HEK293 (cell line): ENCODE results near the gene TRDMT1.

Source experiments
- KLF17 ChIP-seq: fragments of 450-650 bp; formaldehyde crosslinking; IDR thresholded peaks from 2 replicates; pipeline ENCODE4 v1.5.1; 2016; ENCODE audit warnings: missing biosample characterization, missing genetic modification characterization
- MEIS1 ChIP-seq: sonication (generic); formaldehyde crosslinking; IDR thresholded peaks from 2 replicates; pipeline ENCODE4 v1.8.1; 2022; ENCODE audit warnings: missing genetic modification reagents, mild to moderate bottlenecking, borderline replicate concordance
- MYNN ChIP-seq: fragments of 450-650 bp; formaldehyde crosslinking; IDR thresholded peaks from 2 replicates; pipeline ENCODE4 v1.5.1; 2016; ENCODE audit warnings: missing biosample characterization, missing genetic modification characterization, borderline replicate concordance
- OSR2 ChIP-seq: fragments of 450-650 bp; formaldehyde crosslinking; IDR thresholded peaks from 2 replicates; pipeline ENCODE4 v1.5.1; 2016; ENCODE audit warnings: missing biosample characterization, missing genetic modification characterization
- SALL2 ChIP-seq: fragments of 450-650 bp; formaldehyde crosslinking; IDR thresholded peaks from 2 replicates; pipeline ENCODE4 v1.5.0; 2017; ENCODE audit warnings: missing biosample characterization, mild to moderate bottlenecking, missing genetic modification characterization, borderline replicate concordance
- SP7 ChIP-seq: fragments of 450-650 bp; formaldehyde crosslinking; IDR thresholded peaks from 2 replicates; pipeline ENCODE4 v1.5.1; 2016; ENCODE audit warnings: missing biosample characterization, missing genetic modification characterization
- ZBTB21 ChIP-seq: fragments of 450-650 bp; formaldehyde crosslinking; IDR thresholded peaks from 2 replicates; pipeline ENCODE4 v1.5.1; 2017; ENCODE audit warnings: missing biosample characterization, missing genetic modification characterization
- ZFP41 ChIP-seq: fragments of 450-650 bp; formaldehyde crosslinking; IDR thresholded peaks from 2 replicates; pipeline ENCODE4 v1.5.1; 2016; ENCODE audit warnings: missing biosample characterization, missing genetic modification characterization, borderline replicate concordance
- ZNF138 ChIP-seq: fragments of 450-650 bp; formaldehyde crosslinking; IDR thresholded peaks from 2 replicates; pipeline ENCODE4 v1.5.1; 2016; ENCODE audit warnings: missing biosample characterization, missing genetic modification characterization, borderline replicate concordance
- ZNF155 ChIP-seq: fragments of 450-650 bp; formaldehyde crosslinking; IDR thresholded peaks from 2 replicates; pipeline ENCODE4 v1.5.1; 2016; ENCODE audit warnings: missing biosample characterization, missing genetic modification characterization
- ZNF19 ChIP-seq: fragments of 450-650 bp; formaldehyde crosslinking; IDR thresholded peaks from 2 replicates; pipeline ENCODE4; 2016; ENCODE audit warnings: missing biosample characterization, missing genetic modification characterization, low read depth
- ZNF214 ChIP-seq: fragments of 450-650 bp; formaldehyde crosslinking; IDR thresholded peaks from 2 replicates; pipeline ENCODE4 v1.5.1; 2017; ENCODE audit warnings: missing biosample characterization, mild to moderate bottlenecking, missing genetic modification characterization, borderline replicate concordance
- ZNF350 ChIP-seq: fragments of 450-650 bp; formaldehyde crosslinking; IDR thresholded peaks from 2 replicates; pipeline ENCODE4 v1.5.0; 2017; ENCODE audit warnings: missing biosample characterization, mild to moderate bottlenecking, missing genetic modification characterization
- ZNF354C ChIP-seq: fragments of 450-650 bp; formaldehyde crosslinking; IDR thresholded peaks from 2 replicates; pipeline ENCODE4 v1.5.1; 2016; ENCODE audit warnings: missing biosample characterization, missing genetic modification characterization, low read depth, borderline replicate concordance
- ZNF398 ChIP-seq: fragments of 450-650 bp; formaldehyde crosslinking; IDR thresholded peaks from 2 replicates; pipeline ENCODE4 v1.5.1; 2017; ENCODE audit warnings: missing biosample characterization, missing genetic modification characterization
- ZNF404 ChIP-seq: fragments of 450-650 bp; formaldehyde crosslinking; IDR thresholded peaks from 2 replicates; pipeline ENCODE4 v1.5.1; 2017; ENCODE audit warnings: missing biosample characterization, missing genetic modification characterization
- ZNF433 ChIP-seq: fragments of 450-650 bp; formaldehyde crosslinking; IDR thresholded peaks from 2 replicates; pipeline ENCODE4 v1.5.1; 2016; ENCODE audit warnings: missing biosample characterization, missing genetic modification characterization, low read depth
- ZNF473 ChIP-seq: fragments of 450-650 bp; formaldehyde crosslinking; IDR thresholded peaks from 2 replicates; pipeline ENCODE4 v1.5.1; 2017; ENCODE audit warnings: missing biosample characterization, missing genetic modification characterization
- ZNF510 ChIP-seq: fragments of 450-650 bp; formaldehyde crosslinking; IDR thresholded peaks from 2 replicates; pipeline ENCODE4 v1.5.1; 2018; ENCODE audit warnings: mild to moderate bottlenecking, missing genetic modification characterization, missing biosample characterization; ENCODE audit not compliant: insufficient replicate concordance
- ZNF521 ChIP-seq: fragments of 450-650 bp; formaldehyde crosslinking; IDR thresholded peaks from 2 replicates; pipeline ENCODE4 v1.5.1; 2017; ENCODE audit warnings: missing biosample characterization, mild to moderate bottlenecking, missing genetic modification characterization
- ZNF529 ChIP-seq: fragments of 450-650 bp; formaldehyde crosslinking; IDR thresholded peaks from 2 replicates; pipeline ENCODE4 v1.5.1; 2017; ENCODE audit warnings: missing genetic modification characterization, missing biosample characterization; ENCODE audit not compliant: insufficient replicate concordance
- ZNF548 ChIP-seq: fragments of 450-650 bp; formaldehyde crosslinking; IDR thresholded peaks from 2 replicates; pipeline ENCODE4 v1.5.1; 2016; ENCODE audit warnings: missing biosample characterization, missing genetic modification characterization
- ZNF549 ChIP-seq: fragments of 450-650 bp; IDR thresholded peaks from 2 replicates; pipeline ENCODE4 v1.5.1; 2018; ENCODE audit warnings: missing biosample characterization, missing genetic modification characterization, mild to moderate bottlenecking, inconsistent platforms, moderate library complexity
- ZNF600 ChIP-seq: fragments of 450-650 bp; formaldehyde crosslinking; IDR thresholded peaks from 2 replicates; pipeline ENCODE4 v1.5.1; 2016; ENCODE audit warnings: missing biosample characterization, missing genetic modification characterization
- ZNF610 ChIP-seq: fragments of 450-650 bp; formaldehyde crosslinking; IDR thresholded peaks from 2 replicates; pipeline ENCODE4 v1.5.1; 2016; ENCODE audit warnings: missing biosample characterization, missing genetic modification characterization, borderline replicate concordance
- ZNF623 ChIP-seq: fragments of 450-650 bp; formaldehyde crosslinking; IDR thresholded peaks from 2 replicates; pipeline ENCODE4 v1.5.1; 2016; ENCODE audit warnings: missing biosample characterization, missing genetic modification characterization
- ZNF677 ChIP-seq: fragments of 450-650 bp; IDR thresholded peaks from 2 replicates; pipeline ENCODE4 v1.5.0; 2018; ENCODE audit warnings: missing biosample characterization, mild to moderate bottlenecking, missing genetic modification characterization, moderate library complexity
- ZNF747 ChIP-seq: fragments of 450-650 bp; formaldehyde crosslinking; IDR thresholded peaks from 2 replicates; pipeline ENCODE4 v1.5.1; 2016; ENCODE audit warnings: missing biosample characterization, missing genetic modification characterization
- ZNF776 ChIP-seq: fragments of 450-650 bp; formaldehyde crosslinking; IDR thresholded peaks from 2 replicates; pipeline ENCODE4 v1.5.0; 2017; ENCODE audit warnings: missing biosample characterization, missing genetic modification characterization, borderline replicate concordance
- ZNF785 ChIP-seq: fragments of 450-650 bp; formaldehyde crosslinking; IDR thresholded peaks from 2 replicates; pipeline ENCODE4 v1.5.1; 2016; ENCODE audit warnings: missing biosample characterization, missing genetic modification characterization
- ZNF843 ChIP-seq: fragments of 450-650 bp; formaldehyde crosslinking; IDR thresholded peaks from 2 replicates; pipeline ENCODE4 v1.5.1; 2016; ENCODE audit warnings: missing biosample characterization, missing genetic modification characterization
- TF ChIP-seq, protein P1 (sequence below): fragments of 450-650 bp; formaldehyde crosslinking; IDR thresholded peaks from 2 replicates; pipeline ENCODE4 v1.5.1; 2016; ENCODE audit warnings: missing biosample characterization, missing genetic modification characterization
- TF ChIP-seq, protein P2 (sequence below): fragments of 450-650 bp; formaldehyde crosslinking; IDR thresholded peaks from 2 replicates; pipeline ENCODE4 v1.5.1; 2017; ENCODE audit warnings: missing biosample characterization, missing genetic modification characterization

TRDMT1 gene

DNA sequence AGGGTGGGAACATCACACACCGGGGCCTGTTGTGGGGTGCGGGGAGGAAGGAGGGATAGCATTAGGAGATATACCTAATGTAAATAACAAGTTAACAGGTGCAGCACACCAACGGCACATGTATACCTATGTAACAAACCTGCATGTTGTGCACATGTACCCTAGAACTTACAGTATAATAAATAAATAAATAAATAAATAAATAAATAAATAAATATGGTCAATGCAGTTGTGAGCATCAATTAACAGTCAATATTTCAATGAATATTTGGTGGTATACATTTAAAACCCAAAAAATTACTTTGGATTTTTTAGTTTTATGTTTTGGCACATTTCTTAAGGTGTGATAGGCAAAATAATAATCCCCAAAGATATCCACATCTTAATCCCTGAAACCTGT is 15.6 kb downstream of the TRDMT1 start (continued):
- 0 out of 2 replicates have a peak, but pooled peaks have one; percentile 67 for TF ChIP-seq ZNF19 (tag by site-specific recombination)
- no peak for TF ChIP-seq ZNF747 (tag by site-specific recombination)
- no peak for TF ChIP-seq SALL2 (tag by site-specific recombination)
- TF ChIP-seq SP7 (tag by site-specific recombination), result no peak
- peak; percentile 11; the same call in 1 of the 2 replicates for TF ChIP-seq ZNF214 (tag by site-specific recombination)
- TF ChIP-seq ZFP41 (tag by site-specific recombination), result no peak
- TF ChIP-seq ZNF548 (tag by site-specific recombination), result no peak
- no peak for TF ChIP-seq MYNN
- TF ChIP-seq ZNF350 (tag by site-specific recombination), result no peak
- TF ChIP-seq, protein P1, sequence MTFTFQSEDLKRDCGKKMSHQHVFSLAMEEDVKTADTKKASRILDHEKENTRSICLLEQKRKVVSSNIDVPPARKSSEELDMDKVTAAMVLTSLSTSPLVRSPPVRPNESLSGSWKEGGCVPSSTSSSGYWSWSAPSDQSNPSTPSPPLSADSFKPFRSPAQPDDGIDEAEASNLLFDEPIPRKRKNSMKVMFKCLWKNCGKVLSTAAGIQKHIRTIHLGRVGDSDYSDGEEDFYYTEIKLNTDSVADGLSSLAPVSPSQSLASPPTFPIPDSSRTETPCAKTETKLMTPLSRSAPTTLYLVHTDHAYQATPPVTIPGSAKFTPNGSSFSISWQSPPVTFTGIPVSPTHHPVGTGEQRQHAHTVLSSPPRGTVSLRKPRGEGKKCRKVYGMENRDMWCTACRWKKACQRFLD, result no peak
- TF ChIP-seq, protein P2, sequence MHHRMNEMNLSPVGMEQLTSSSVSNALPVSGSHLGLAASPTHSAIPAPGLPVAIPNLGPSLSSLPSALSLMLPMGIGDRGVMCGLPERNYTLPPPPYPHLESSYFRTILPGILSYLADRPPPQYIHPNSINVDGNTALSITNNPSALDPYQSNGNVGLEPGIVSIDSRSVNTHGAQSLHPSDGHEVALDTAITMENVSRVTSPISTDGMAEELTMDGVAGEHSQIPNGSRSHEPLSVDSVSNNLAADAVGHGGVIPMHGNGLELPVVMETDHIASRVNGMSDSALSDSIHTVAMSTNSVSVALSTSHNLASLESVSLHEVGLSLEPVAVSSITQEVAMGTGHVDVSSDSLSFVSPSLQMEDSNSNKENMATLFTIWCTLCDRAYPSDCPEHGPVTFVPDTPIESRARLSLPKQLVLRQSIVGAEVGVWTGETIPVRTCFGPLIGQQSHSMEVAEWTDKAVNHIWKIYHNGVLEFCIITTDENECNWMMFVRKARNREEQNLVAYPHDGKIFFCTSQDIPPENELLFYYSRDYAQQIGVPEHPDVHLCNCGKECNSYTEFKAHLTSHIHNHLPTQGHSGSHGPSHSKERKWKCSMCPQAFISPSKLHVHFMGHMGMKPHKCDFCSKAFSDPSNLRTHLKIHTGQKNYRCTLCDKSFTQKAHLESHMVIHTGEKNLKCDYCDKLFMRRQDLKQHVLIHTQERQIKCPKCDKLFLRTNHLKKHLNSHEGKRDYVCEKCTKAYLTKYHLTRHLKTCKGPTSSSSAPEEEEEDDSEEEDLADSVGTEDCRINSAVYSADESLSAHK (tag by site-specific recombination), result no peak
- TF ChIP-seq ZNF623 (tag by site-specific recombination), result peak; percentile 77
- no peak for TF ChIP-seq KLF17
- TF ChIP-seq ZNF473, result no peak
- no peak for TF ChIP-seq ZNF600 (tag by site-specific recombination)
- TF ChIP-seq ZNF433 (tag by site-specific recombination), result peak; percentile 88
- peak; percentile 91; the same call in 1 of the 2 replicates for TF ChIP-seq ZNF404 (tag by site-specific recombination)
- TF ChIP-seq ZNF529, result peak; percentile 59
- no peak for TF ChIP-seq ZNF677 (tag by site-specific recombination)
- TF ChIP-seq ZNF785, result no peak
- TF ChIP-seq ZNF398 (tag by site-specific recombination), result no peak
- peak; percentile 88; the same call in 1 of the 2 replicates for TF ChIP-seq ZNF354C (tag by site-specific recombination)
- no peak for TF ChIP-seq ZNF549
- TF ChIP-seq ZNF510 (tag by site-specific recombination), result peak; percentile 89
- no peak for TF ChIP-seq ZNF521 (tag by site-specific recombination)
- TF ChIP-seq ZBTB21 (tag by site-specific recombination), result no peak
- TF ChIP-seq ZNF610 (tag by site-specific recombination), result no peak
- no peak for TF ChIP-seq ZNF155 (tag by site-specific recombination)
- no peak for TF ChIP-seq ZNF776 (tag by site-specific recombination)
- 0 out of 2 replicates have a peak, but pooled peaks have one; percentile 70 for TF ChIP-seq ZNF138 (tag by site-specific recombination)
- TF ChIP-seq ZNF843 (tag by site-specific recombination), result no peak
- TF ChIP-seq OSR2 (tag by site-specific recombination), result no peak
- no peak for TF ChIP-seq MEIS1 (CRISPR knock-in tag)
